ENCODE results near the gene UCHL5.
A peak's percentile ranks its signal among the peaks of the same experiment; 100 is the strongest.
"Not testable (repeated sequence)": the region's sequence is repeated elsewhere in the genome, so short reads cannot be mapped to it uniquely, and the experiment has no call there.

UCHL5 gene

GRCh38 chr1:193016788-193017187, 42.4 kb downstream of the UCHL5 start:
- Mint-ChIP-seq H3K4me3 (no peak overlapping the region), H3K27ac (no peak overlapping the region), H3K36me3 (ENCODE audit: insufficient read depth) (peaks cover 4% of the 10 kb centered on the region), H3K9me3 (no peaks in the 10 kb centered on the region), H3K4me1 (ENCODE audit: low read depth in 2 of 2) (no peaks in the 10 kb centered on the region), H3K27me3 (no peaks in the 10 kb centered on the region)
- no peak for DNase-seq
- no peak for ATAC-seq (replicated peaks)

DNA sequence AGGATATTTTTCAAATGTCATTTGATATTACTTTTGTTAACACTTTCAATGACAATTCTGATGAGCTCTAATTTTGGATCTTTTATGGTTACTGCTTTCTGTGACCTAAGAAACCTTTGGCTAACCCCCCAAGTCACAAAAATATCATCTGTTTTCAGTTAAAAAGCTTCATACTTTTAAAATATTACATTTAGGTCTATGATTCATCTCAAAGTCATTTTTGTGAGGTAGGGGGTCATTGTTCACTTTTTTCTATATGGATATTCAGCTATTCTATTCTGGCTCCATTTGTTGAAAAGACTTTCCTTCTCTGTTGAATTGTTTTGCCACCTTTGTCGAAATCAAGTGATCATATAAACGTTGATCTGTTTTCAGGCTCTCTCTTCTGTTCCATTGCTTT, 44.8 kb downstream of the UCHL5 start:
- H3K27me3 Mint-ChIP-seq, result no peaks in the 10 kb centered on the region
- DNase-seq, result no peak
- no peak overlapping the region for H3K27ac Mint-ChIP-seq
- no peak for ATAC-seq (replicated peaks)
- no peaks in the 10 kb centered on the region for H3K9me3 Mint-ChIP-seq
- no peak overlapping the region for H3K4me3 Mint-ChIP-seq
- H3K4me1 Mint-ChIP-seq (ENCODE audit: low read depth in 2 of 2), result no peaks in the 10 kb centered on the region
- no peaks in the 10 kb centered on the region for H3K36me3 Mint-ChIP-seq (ENCODE audit: insufficient read depth)

- H3K4me1 Mint-ChIP-seq (ENCODE audit: low read depth in 2 of 2), result no peaks in the 10 kb centered on the region
- no peak overlapping the region for H3K4me3 Mint-ChIP-seq
- no peaks in the 10 kb centered on the region for H3K36me3 Mint-ChIP-seq (ENCODE audit: insufficient read depth)
- H3K9me3 Mint-ChIP-seq, result no peaks in the 10 kb centered on the region
- DNase-seq (no peak), ATAC-seq (replicated peaks) (no peak)
- no peak overlapping the region for H3K27ac Mint-ChIP-seq
- no peaks in the 10 kb centered on the region for H3K27me3 Mint-ChIP-seq
Observed at GRCh38 chr1:193013707-193014106, 45.5 kb downstream of the UCHL5 start.

- DNase-seq (no peak), ATAC-seq (replicated peaks) (no peak)
- Mint-ChIP-seq H3K9me3 (no peaks in the 10 kb centered on the region), H3K36me3 (ENCODE audit: insufficient read depth) (no peaks in the 10 kb centered on the region), H3K27me3 (no peaks in the 10 kb centered on the region), H3K27ac (no peak overlapping the region), H3K4me3 (no peak overlapping the region), H3K4me1 (ENCODE audit: low read depth in 2 of 2) (no peaks in the 10 kb centered on the region)
Observed at GRCh38 chr1:193013005-193013404, 46.2 kb downstream of the UCHL5 start.

DNA sequence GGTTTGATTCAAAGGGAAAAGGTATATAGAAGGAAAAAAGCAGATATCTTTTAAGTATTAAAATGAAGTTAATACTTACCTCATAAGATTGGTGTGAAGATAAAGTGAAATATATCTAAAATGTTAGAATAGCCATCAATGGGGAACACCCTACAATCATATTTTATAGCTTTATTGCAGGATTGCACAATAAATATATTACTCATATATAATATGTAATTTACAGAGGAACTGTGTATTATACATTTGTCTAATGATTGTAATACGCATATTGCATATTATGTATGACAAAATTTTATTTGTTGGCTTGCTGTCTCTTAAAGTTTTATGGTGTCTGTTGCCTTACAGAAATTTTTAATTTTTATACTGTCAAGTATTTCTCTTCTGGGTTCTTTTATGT, 47.8 kb downstream of the UCHL5 start:
- Mint-ChIP-seq H3K27me3 (no peaks in the 10 kb centered on the region), H3K36me3 (ENCODE audit: insufficient read depth) (no peaks in the 10 kb centered on the region), H3K27ac (no peak overlapping the region), H3K4me3 (no peak overlapping the region), H3K9me3 (no peaks in the 10 kb centered on the region), H3K4me1 (ENCODE audit: low read depth in 2 of 2) (no peaks in the 10 kb centered on the region)
- DNase-seq, result no peak
- no peak for ATAC-seq (replicated peaks)

DNA sequence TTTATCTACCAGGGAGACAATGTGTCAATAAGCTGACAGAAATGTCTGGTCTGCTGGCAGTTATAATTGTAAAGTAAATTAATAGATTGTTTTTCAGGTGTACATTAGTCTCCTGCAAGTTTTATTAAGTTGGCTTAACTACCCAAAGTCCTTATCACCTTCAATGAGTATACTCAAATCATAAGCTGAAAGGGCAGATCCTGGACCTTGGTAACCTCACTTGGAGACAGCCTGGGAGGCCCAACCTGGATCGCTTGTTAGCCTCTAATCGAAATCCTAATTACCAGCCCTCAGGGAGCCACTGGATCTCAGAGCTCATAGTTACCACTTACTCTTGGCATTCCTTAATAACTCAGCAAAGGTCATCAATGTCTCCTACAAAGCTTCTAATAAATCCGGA, 49.7 kb downstream of the UCHL5 start:
- Mint-ChIP-seq H3K36me3 (ENCODE audit: insufficient read depth) (no peaks in the 10 kb centered on the region), H3K9me3 (no peaks in the 10 kb centered on the region), H3K4me3 (no peak overlapping the region), H3K27ac (no peak overlapping the region), H3K27me3 (no peaks in the 10 kb centered on the region), H3K4me1 (ENCODE audit: low read depth in 2 of 2) (peaks cover 0 to 1% of the 10 kb centered on the region in 2 donors)
- no peak for DNase-seq
- ATAC-seq (replicated peaks), result no peak

- peaks cover 2% of the 10 kb centered on the region in 2 donors for H3K4me1 Mint-ChIP-seq (ENCODE audit: low read depth in 2 of 2)
- DNase-seq, result no peak
- no peak for ATAC-seq (replicated peaks)
- no peaks in the 10 kb centered on the region for H3K36me3 Mint-ChIP-seq (ENCODE audit: insufficient read depth)
- H3K4me3 Mint-ChIP-seq, result no peak overlapping the region
- no peak overlapping the region for H3K27ac Mint-ChIP-seq
- no peaks in the 10 kb centered on the region for H3K9me3 Mint-ChIP-seq
- no peaks in the 10 kb centered on the region for H3K27me3 Mint-ChIP-seq
Observed at GRCh38 chr1:193005785-193006184, 53.4 kb downstream of the UCHL5 start.

DNA sequence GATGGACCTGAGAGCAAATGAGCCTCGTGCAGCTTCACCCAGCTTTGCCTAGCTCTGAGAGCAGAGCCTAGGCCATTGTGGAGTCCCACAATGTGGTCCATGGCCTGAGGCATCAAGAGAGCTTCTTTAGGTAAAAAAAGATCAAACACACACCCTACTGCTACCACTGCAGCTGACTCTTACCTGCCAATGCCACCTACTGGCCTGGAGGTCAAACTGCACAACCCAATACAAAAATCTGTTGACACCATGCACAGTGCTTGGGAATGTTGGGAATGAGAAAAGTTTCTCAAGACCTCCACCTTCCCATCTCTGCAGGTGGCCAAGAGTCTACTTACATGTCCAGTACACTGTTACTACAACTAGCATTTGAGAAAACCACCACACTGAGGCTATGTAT, 60.6 kb downstream of the UCHL5 start:
- Mint-ChIP-seq H3K36me3 (ENCODE audit: insufficient read depth) (no peaks in the 10 kb centered on the region), H3K9me3 (no peaks in the 10 kb centered on the region), H3K27ac (no peak overlapping the region), H3K4me1 (ENCODE audit: low read depth in 2 of 2) (peaks cover 6 to 13% of the 10 kb centered on the region in 2 donors), H3K27me3 (no peaks in the 10 kb centered on the region), H3K4me3 (no peak overlapping the region)
- DNase-seq, result no peak
- no peak for ATAC-seq (replicated peaks)

GRCh38 chr1:192994141-192994540, 65.0 kb downstream of the UCHL5 start:
- ATAC-seq (replicated peaks), result no peak
- Mint-ChIP-seq H3K27me3 (no peaks in the 10 kb centered on the region), H3K4me3 (no peak overlapping the region), H3K4me1 (ENCODE audit: low read depth in 2 of 2) (peaks cover 6 to 8% of the 10 kb centered on the region in 2 donors), H3K36me3 (ENCODE audit: insufficient read depth) (no peaks in the 10 kb centered on the region), H3K9me3 (no peaks in the 10 kb centered on the region), H3K27ac (no peak overlapping the region)
- no peak for DNase-seq

- Mint-ChIP-seq H3K36me3 (ENCODE audit: insufficient read depth) (no peaks in the 10 kb centered on the region), H3K4me1 (ENCODE audit: low read depth in 2 of 2) (peaks cover 3 to 4% of the 10 kb centered on the region in 2 donors), H3K27ac (no peak overlapping the region), H3K4me3 (no peak overlapping the region), H3K9me3 (no peaks in the 10 kb centered on the region), H3K27me3 (no peaks in the 10 kb centered on the region)
- ATAC-seq (replicated peaks) (no peak), DNase-seq (no peak)
Observed at GRCh38 chr1:192993426-192994085, 65.6 kb downstream of the UCHL5 start.

GRCh38 chr1:192986748-192987334, 72.3 kb downstream of the UCHL5 start:
- H3K27me3 Mint-ChIP-seq; H3K27ac Mint-ChIP-seq; H3K9me3 Mint-ChIP-seq; ATAC-seq (replicated peaks); DNase-seq; H3K36me3 Mint-ChIP-seq (ENCODE audit: insufficient read depth); H3K4me3 Mint-ChIP-seq; H3K4me1 Mint-ChIP-seq (ENCODE audit: low read depth in 2 of 2): not testable (repeated sequence)

DNA sequence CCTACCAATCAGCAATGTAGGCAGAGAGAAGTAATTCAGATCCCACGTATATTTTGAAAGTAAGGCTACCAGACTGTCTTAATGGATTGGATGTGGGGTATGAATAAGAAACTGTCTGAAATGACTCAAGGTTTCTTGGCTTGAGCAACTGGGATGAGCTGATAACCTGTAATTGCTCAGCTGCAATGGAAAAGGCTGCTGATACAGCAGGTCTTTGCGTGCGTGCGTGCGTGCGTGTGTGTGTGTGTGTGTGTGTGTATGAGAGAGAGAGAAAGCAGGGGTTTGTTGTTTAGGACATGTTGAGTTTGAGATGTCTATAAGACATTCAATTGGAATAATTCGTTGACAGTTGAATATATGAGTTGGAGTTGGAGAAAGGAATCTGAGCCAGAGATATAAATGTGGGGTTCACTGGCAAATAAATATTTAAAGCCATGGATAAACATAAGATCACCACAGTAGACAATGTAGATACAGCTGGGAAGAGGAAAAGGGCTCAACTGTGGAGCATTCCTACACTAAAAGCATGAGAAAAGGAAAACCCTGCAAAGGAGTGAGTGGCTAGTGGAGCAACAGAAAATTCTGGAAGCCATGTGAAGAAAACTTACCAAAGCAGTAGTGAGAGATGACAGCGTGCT, 72.9 kb downstream of the UCHL5 start:
- ATAC-seq (replicated peaks) (no peak), DNase-seq (no peak)
- Mint-ChIP-seq H3K4me1 (ENCODE audit: low read depth in 2 of 2) (peaks cover 3 to 9% of the 10 kb centered on the region in 2 donors), H3K36me3 (ENCODE audit: insufficient read depth) (no peaks in the 10 kb centered on the region), H3K27ac (no peak overlapping the region), H3K9me3 (no peaks in the 10 kb centered on the region), H3K4me3 (no peak overlapping the region), H3K27me3 (no peaks in the 10 kb centered on the region)

DNA sequence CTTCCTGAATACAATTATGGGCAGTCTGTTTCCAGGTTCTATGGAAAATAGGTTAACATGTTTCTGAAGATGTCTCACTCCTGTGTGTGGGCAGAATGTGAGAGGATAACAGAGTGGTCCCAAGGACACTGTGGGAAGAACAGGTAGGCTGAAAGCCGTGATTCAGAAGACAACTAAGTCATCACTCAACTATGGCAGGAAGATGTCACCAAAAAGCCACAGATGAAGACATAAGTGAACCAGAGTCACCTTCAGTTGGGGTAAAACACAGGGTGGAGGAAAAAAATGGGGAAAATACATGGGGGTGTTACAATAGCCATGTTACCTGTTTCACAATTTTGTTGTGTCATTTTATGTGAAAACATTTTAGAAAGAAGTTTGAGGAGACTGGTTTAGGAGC, 75.1 kb downstream of the UCHL5 start:
- H3K36me3 Mint-ChIP-seq (ENCODE audit: insufficient read depth), result no peaks in the 10 kb centered on the region
- peak overlapping the region in 1 of 2 donors; percentile 55 for H3K27ac Mint-ChIP-seq
- ATAC-seq (replicated peaks) (no peak), DNase-seq (no peak)
- H3K27me3 Mint-ChIP-seq, result no peaks in the 10 kb centered on the region
- peaks cover 3 to 9% of the 10 kb centered on the region in 2 donors for H3K4me1 Mint-ChIP-seq (ENCODE audit: low read depth in 2 of 2)
- H3K4me3 Mint-ChIP-seq, result no peak overlapping the region
- H3K9me3 Mint-ChIP-seq, result no peaks in the 10 kb centered on the region

DNA sequence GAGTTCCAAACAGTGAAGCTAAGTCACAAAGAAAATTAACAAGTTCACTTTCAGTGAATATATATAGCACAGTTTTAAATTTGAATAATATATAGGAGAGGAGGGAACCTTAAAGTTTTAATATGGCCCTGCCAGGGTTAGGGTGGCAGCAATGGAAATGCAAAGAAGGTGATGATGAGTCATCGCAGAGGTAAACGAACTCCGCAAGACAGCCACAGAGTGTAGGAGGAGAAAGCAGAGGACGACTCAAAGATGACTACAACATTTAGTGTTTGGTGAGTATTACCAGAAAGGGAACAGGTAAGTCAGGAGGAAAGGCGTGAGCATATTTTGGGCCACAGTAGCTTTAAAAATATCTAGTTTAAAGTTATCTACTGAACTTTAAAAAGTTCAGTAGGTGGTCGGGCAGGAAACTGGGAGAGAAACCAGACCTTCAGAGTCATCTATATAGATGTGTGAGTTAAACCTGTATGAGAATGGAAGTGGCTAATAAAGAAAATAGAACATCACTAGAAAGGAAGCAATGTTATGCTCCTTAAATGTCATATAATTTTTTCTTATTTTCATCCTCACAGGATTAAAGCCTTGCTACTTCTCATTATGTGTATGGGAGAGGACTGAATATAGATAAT, 75.7 kb downstream of the UCHL5 start:
- no peak overlapping the region for H3K4me3 Mint-ChIP-seq
- peaks cover 3 to 9% of the 10 kb centered on the region in 2 donors for H3K4me1 Mint-ChIP-seq (ENCODE audit: low read depth in 2 of 2)
- no peaks in the 10 kb centered on the region for H3K36me3 Mint-ChIP-seq (ENCODE audit: insufficient read depth)
- H3K27ac Mint-ChIP-seq, result peak overlapping the region in 1 of 2 donors; percentile 55
- no peaks in the 10 kb centered on the region for H3K27me3 Mint-ChIP-seq
- H3K9me3 Mint-ChIP-seq, result no peaks in the 10 kb centered on the region
- DNase-seq (no peak), ATAC-seq (replicated peaks) (no peak)

Data from effector memory CD8-positive, alpha-beta T cell (primary cell).